B cell (primary cell): ENCODE data around the gene PIGA. TPM values are rescaled to one million over a fixed set of nuclear protein-coding genes. Genes with fewer than 3 reads are reported as not detected.

Experiments
- ATAC-seq: fragments of 200-7000 bp; cut with Tn5 transposase; one replicate; pipeline ENCODE4 v1.10.0; 2021; ENCODE audit warnings: low read depth, mild to moderate bottlenecking, moderate number of reproducible peaks, moderate library complexity
- CTCF ChIA-PET: fragments of 350-600 bp; sonication (Branson Sonifier 250); formaldehyde crosslinking; loops from one replicate; lab custom pipeline; 2021; ENCODE audit warnings: antibody characterized with exemption, inconsistent platforms; lab: Charles Lee
- POLR2A ChIA-PET: fragments of 350-600 bp; sonication (Branson Sonifier 250); formaldehyde crosslinking; loops from one replicate; lab custom pipeline; 2021; ENCODE audit warnings: antibody characterized with exemption; lab: Charles Lee
- DNase-seq: peaks from one replicate; pipeline ENCODE4 v3.0.0; 2013
- H2AFZ ChIP-seq: 2 replicates; pipeline ENCODE4 v1.6.1; 2012; ENCODE audit warnings: mild to moderate bottlenecking, low read depth, low read length; ENCODE audit not compliant: insufficient read depth, poor library complexity, severe bottlenecking
- H3K27ac ChIP-seq, 2 donors: 1 replicate in 1 of 2; 2 replicates in 1 of 2; pipeline ENCODE4 v1.5.1; 2012 to 2013; ENCODE audit warnings: low read length in 2 of 2, mild to moderate bottlenecking in 2 of 2, moderate library complexity in 1 of 2
- H3K27me3 ChIP-seq, 4 experiments: fragments of 200-600 bp in 1 of 4; sonication (generic) in 1 of 4; replicated peaks in 1 of 4; 1 replicate in 2 of 4; 2 replicates in 2 of 4; pipeline versions ENCODE4 v1.6.1 to v1.7.0; 2013 to 2016; ENCODE audit warnings: low read length in 3 of 4, mild to moderate bottlenecking in 2 of 4, mixed read lengths in 1 of 4, moderate library complexity in 1 of 4; ENCODE audit not compliant: insufficient read depth in 4 of 4, control insufficient read depth in 3 of 4; ENCODE audit errors: control extremely low read depth in 1 of 4
- H3K36me3 ChIP-seq, 2 experiments: replicated peaks in 1 of 2; 1 replicate in 1 of 2; 2 replicates in 1 of 2; pipeline versions ENCODE4 v1.6.1 to v1.7.1; 2013; ENCODE audit warnings: low read length in 1 of 2; ENCODE audit not compliant: insufficient read depth in 2 of 2, control insufficient read depth in 1 of 2; ENCODE audit errors: control extremely low read depth in 1 of 2, extremely low read depth in 1 of 2
- H3K4me1 ChIP-seq, 2 donors: fragments of 200-600 bp in 1 of 2; sonication (generic) in 1 of 2; 1 replicate in 1 of 2; 2 replicates in 1 of 2; pipeline versions ENCODE4 v1.5.1 to v1.6.1; 2013 to 2017; ENCODE audit warnings: low read length in 2 of 2; ENCODE audit not compliant: control insufficient read depth in 2 of 2, insufficient read depth in 2 of 2
- H3K4me2 ChIP-seq: replicated peaks from 2 replicates; pipeline ENCODE3; 2012; ENCODE audit warnings: mild to moderate bottlenecking, low read depth, low read length; ENCODE audit not compliant: poor library complexity, severe bottlenecking
- H3K4me3 ChIP-seq, 5 experiments: fragments of 200-600 bp in 1 of 5; sonication (generic) in 1 of 5; 1 replicate in 3 of 5; 2 replicates in 2 of 5; pipeline versions ENCODE4 v1.5.1 to v1.7.0; 2011 to 2016; ENCODE audit warnings: low read length in 4 of 5, mild to moderate bottlenecking in 4 of 5, low read depth in 2 of 5, control low read depth in 1 of 5, moderate library complexity in 1 of 5; ENCODE audit not compliant: insufficient read depth in 1 of 5; ENCODE audit errors: control extremely low read depth in 1 of 5, extremely low read depth in 1 of 5
- H3K79me2 ChIP-seq: fragments of 200-600 bp; sonication (generic); one replicate; pipeline ENCODE4 v1.6.0; 2016; ENCODE audit warnings: low read length; ENCODE audit not compliant: control insufficient read depth, insufficient read depth
- H3K9ac ChIP-seq: fragments of 200-600 bp; sonication (generic); 2 replicates; pipeline ENCODE4 v1.6.1; 2017; ENCODE audit warnings: mild to moderate bottlenecking, low read length, moderate library complexity
- H3K9me3 ChIP-seq, 3 donors: one replicate each; pipeline versions ENCODE4 v1.6.1 to v1.7.1; 2013; ENCODE audit warnings: low read length in 2 of 3; ENCODE audit not compliant: control insufficient read depth in 2 of 3, insufficient read depth in 1 of 3; ENCODE audit errors: control extremely low read depth in 1 of 3
- H4K20me1 ChIP-seq: 2 replicates; pipeline ENCODE4 v1.6.0; 2012; ENCODE audit warnings: mild to moderate bottlenecking, low read length; ENCODE audit not compliant: insufficient read depth, control insufficient read depth, poor library complexity, severe bottlenecking
- H3K27ac Mint-ChIP-seq: one replicate; pipeline ENCODE4 v1.8.0; 2021; ENCODE audit warnings: mixed read lengths
- H3K27me3 Mint-ChIP-seq: one replicate; pipeline ENCODE4 v1.8.0; 2021; ENCODE audit warnings: mixed read lengths
- H3K4me1 Mint-ChIP-seq: one replicate; pipeline ENCODE4 v1.8.0; 2021; ENCODE audit warnings: mixed read lengths
- H3K4me3 Mint-ChIP-seq: one replicate; pipeline ENCODE4 v1.8.0; 2021; ENCODE audit warnings: mixed read lengths
- H3K9me3 Mint-ChIP-seq: one replicate; pipeline ENCODE4 v1.8.0; 2022; ENCODE audit warnings: mixed read lengths; ENCODE audit not compliant: insufficient read depth
- EZH2 ChIP-seq: IDR thresholded peaks from 2 replicates; pipeline ENCODE4 v1.6.1; 2012; ENCODE audit warnings: borderline replicate concordance, low read depth, mild to moderate bottlenecking, moderate library complexity, low read length; ENCODE audit not compliant: insufficient read depth, poor library complexity, severe bottlenecking
- WGBS: methylation state at CpG from one replicate; pipeline ENCODE4 v1.1.5; 2013; ENCODE audit warnings: missing lambda C conversion rate; ENCODE audit not compliant: insufficient coverage; 5-methylcytosine and 5-hydroxymethylcytosine counted together
- intact Hi-C: fragments of 100-400 bp; cut with micrococcal nuclease; formaldehyde crosslinking; loops from one replicate; pipeline ENCODE4 v1.10.0; 2022
- polyA plus RNA-seq: library from polyadenylated mRNA; depleted of rRNA; stranded (reverse); fragments of >200 nt; gene quantifications from 2 replicates; pipeline ENCODE4 v1.2.3, GENCODE V29; 2012
- total RNA-seq, 2 donors: library from RNA; stranded (reverse); fragments of 120-200 nt in 1 of 2; gene quantifications; 1 replicate in 1 of 2; 2 replicates in 1 of 2; pipeline versions ENCODE4 v1.2.3 to v1.2.4, GENCODE V29; 2013 to 2022
- TF ChIP-seq, protein P1 (sequence below): fragments of 200-600 bp; IDR thresholded peaks from one replicate; pipeline ENCODE4 v1.8.0; 2022; ENCODE audit warnings: antibody characterized with exemption, mild to moderate bottlenecking

PIGA gene
- total and polyA plus RNA-seq, 2 donors (not counting 1 experiment from before 2014, with no cell fraction given): 13.0 to 25.7 TPM

DNA sequence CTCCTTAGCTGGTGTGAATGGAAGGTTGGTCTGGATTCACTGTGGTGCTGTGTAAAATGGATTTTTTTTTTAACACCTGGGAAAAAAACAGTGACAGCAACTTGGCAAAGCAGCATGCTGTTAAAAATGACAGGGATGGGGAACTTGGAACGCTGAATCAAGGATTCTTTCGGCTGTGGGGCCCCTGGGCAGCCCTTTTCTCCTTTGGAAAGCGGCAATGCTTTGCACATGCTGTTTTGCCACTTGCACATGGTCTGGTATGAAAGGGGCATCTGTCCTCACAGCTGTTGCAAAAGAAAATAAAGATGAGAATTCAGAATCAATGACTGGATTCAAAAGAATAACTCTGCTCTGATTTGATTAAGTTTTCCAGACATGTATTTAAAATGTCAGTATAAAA is 10.7 kb upstream of the PIGA start:
- Histone ChIP-seq H2AFZ (no peak overlapping the region), H3K36me3 (no peaks in the 10 kb centered on the region), H4K20me1 (no peaks in the 10 kb centered on the region), H3K4me2 (no peak overlapping the region), H3K4me3 (no peak overlapping the region), H3K79me2 (no peaks in the 10 kb centered on the region), H3K27me3 (peaks cover 0 to 6% (median 3%) of the 10 kb centered on the region in 4 experiments), H3K9me3 (no peaks in the 10 kb centered on the region), H3K9ac (no peak overlapping the region), H3K27ac (no peak overlapping the region), H3K4me1 (no peaks in the 10 kb centered on the region)
- POLR2A ChIA-PET: no interaction called here
- ATAC-seq: no peak
- intact Hi-C loops: no loop called here
- no peaks in the 10 kb centered on the region for H3K9me3 Mint-ChIP-seq
- no CpG with 5 or more reads among the region's 3 CpGs for WGBS
- H3K27me3 Mint-ChIP-seq: peaks cover 7% of the 10 kb centered on the region
- no peak overlapping the region for H3K27ac Mint-ChIP-seq
- H3K4me3 Mint-ChIP-seq: no peak overlapping the region
- no peak for DNase-seq
- CTCF ChIA-PET: no interaction called here
- TF ChIP-seq, protein P1, sequence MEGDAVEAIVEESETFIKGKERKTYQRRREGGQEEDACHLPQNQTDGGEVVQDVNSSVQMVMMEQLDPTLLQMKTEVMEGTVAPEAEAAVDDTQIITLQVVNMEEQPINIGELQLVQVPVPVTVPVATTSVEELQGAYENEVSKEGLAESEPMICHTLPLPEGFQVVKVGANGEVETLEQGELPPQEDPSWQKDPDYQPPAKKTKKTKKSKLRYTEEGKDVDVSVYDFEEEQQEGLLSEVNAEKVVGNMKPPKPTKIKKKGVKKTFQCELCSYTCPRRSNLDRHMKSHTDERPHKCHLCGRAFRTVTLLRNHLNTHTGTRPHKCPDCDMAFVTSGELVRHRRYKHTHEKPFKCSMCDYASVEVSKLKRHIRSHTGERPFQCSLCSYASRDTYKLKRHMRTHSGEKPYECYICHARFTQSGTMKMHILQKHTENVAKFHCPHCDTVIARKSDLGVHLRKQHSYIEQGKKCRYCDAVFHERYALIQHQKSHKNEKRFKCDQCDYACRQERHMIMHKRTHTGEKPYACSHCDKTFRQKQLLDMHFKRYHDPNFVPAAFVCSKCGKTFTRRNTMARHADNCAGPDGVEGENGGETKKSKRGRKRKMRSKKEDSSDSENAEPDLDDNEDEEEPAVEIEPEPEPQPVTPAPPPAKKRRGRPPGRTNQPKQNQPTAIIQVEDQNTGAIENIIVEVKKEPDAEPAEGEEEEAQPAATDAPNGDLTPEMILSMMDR: no peak
- TF ChIP-seq EZH2: no peak
- H3K4me1 Mint-ChIP-seq: no peaks in the 10 kb centered on the region

DNA sequence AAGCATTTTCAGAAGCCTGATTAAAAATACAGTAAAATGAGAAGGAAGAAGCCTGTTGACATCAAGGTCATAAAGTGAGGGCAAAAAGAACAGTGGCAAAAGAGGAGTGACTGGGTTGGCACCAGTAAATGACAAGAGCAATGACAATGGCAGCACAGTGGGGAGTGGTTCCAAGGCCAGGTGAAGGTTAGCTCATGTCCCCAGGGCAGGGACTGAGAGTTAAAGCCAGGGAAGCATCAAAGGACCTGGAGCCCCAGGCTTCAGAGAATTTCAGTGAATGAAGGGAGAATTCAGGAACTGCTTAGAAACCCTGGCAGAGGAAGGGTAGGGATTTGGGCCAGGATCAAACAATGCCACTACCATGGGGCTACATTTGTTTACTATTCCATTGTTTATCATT is 8.8 kb upstream of the PIGA start:
- Histone ChIP-seq H3K9ac (no peak overlapping the region), H4K20me1 (no peaks in the 10 kb centered on the region), H3K4me3 (no peak overlapping the region), H3K27me3 (peaks cover 0 to 18% (median 4%) of the 10 kb centered on the region in 4 experiments), H3K79me2 (no peaks in the 10 kb centered on the region), H3K4me2 (no peak overlapping the region), H3K36me3 (no peaks in the 10 kb centered on the region), H3K27ac (no peak overlapping the region), H2AFZ (no peak overlapping the region), H3K4me1 (no peaks in the 10 kb centered on the region), H3K9me3 (no peaks in the 10 kb centered on the region)
- ATAC-seq (no peak), DNase-seq (no peak)
- H3K27ac Mint-ChIP-seq: no peak overlapping the region
- CTCF ChIA-PET: interaction anchor here (0.6 kb wide), 1 partner anchor 15 kb away, joined by 3 read pairs; no protein-coding TSS in a partner anchor
- intact Hi-C loops: no loop called here
- H3K4me3 Mint-ChIP-seq: no peak overlapping the region
- H3K4me1 Mint-ChIP-seq: no peaks in the 10 kb centered on the region
- H3K27me3 Mint-ChIP-seq: peaks cover 10% of the 10 kb centered on the region
- POLR2A ChIA-PET: no interaction called here
- TF ChIP-seq EZH2: no peak
- TF ChIP-seq, protein P1: no peak
- H3K9me3 Mint-ChIP-seq: no peaks in the 10 kb centered on the region
